Activated T-helper 1 cell treated with anti-CD3 and anti-CD28 coated beads, Interleukin-12 subunit alpha, Interleukin-12 subunit beta, Interleukin-2, Interleukin-4 antibody, amounts not matched to agents 30 ng/mL and 10 ng/mL and 1 ng/mL, durations not matched to agents 14 hours and 24 hours and 36 hours (primary cell): Measurements from ENCODE around the gene SIGLEC10. TPM values are rescaled to one million over a fixed set of nuclear protein-coding genes. Genes with fewer than 3 reads are reported as not detected.
A peak's percentile ranks its signal among the peaks of the same experiment; 100 is the strongest.
"Not testable (repeated sequence)": the region's sequence is repeated elsewhere in the genome, so short reads cannot be mapped to it uniquely, and the experiment has no call there.

Experiments used
- DNase-seq: peaks from one replicate; pipeline ENCODE4 v3.0.0; 2021; ENCODE audit warnings: low spot score
- H3K27ac Mint-ChIP-seq: one replicate; pipeline ENCODE4 v1.8.0; 2021; ENCODE audit warnings: mild to moderate bottlenecking, mixed read lengths
- H3K27me3 Mint-ChIP-seq: one replicate; pipeline ENCODE4 v1.8.0; 2022; ENCODE audit warnings: mild to moderate bottlenecking, moderate library complexity, mixed read lengths; ENCODE audit not compliant: insufficient read depth
- H3K36me3 Mint-ChIP-seq: one replicate; pipeline ENCODE4 v1.8.0; 2021; ENCODE audit warnings: low read depth, mixed read lengths
- H3K4me1 Mint-ChIP-seq: one replicate; pipeline ENCODE4 v1.8.0; 2021; ENCODE audit warnings: low read depth, mixed read lengths
- H3K4me3 Mint-ChIP-seq: one replicate; pipeline ENCODE4 v1.8.0; 2021; ENCODE audit warnings: mild to moderate bottlenecking, moderate library complexity, mixed read lengths
- H3K9me3 Mint-ChIP-seq: one replicate; pipeline ENCODE4 v1.8.0; 2021; ENCODE audit warnings: mixed read lengths
- intact Hi-C: fragments of 100-400 bp; cut with micrococcal nuclease; formaldehyde crosslinking; loops from one replicate; pipeline ENCODE4 v1.15.1; 2024
- total RNA-seq: library from RNA; stranded (reverse); gene quantifications from 2 replicates; pipeline ENCODE4 v1.2.3, GENCODE V29; 2022

Gene SIGLEC10
- total RNA-seq, 1 donor from 2014 or later, result 2.5 TPM

DNA sequence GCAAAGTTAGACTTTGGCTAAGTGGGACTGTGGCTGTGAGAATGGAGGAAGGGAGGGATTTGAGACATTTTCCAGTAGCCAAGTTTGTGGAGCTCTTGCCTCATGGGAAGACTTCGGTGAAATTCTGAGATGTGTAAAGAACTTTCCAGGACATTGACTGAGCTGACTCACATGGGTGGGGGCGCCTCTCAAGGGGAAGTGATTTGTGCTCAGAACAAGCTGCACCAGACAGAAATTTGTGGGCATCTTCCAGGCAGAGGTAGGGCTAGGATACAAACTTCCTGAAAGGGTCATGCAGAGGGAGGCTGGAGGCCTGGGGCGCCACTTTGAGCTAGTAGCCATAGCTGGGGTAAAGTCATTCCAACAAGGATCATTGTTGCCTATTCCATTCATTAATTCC is 9.8 kb upstream of the SIGLEC10 start:
- no peak overlapping the region for H3K27ac Mint-ChIP-seq
- H3K27me3 Mint-ChIP-seq, result peaks cover 27% of the 10 kb centered on the region
- no peak overlapping the region for H3K4me3 Mint-ChIP-seq
- intact Hi-C loops, result no loop called here
- no peaks in the 10 kb centered on the region for H3K36me3 Mint-ChIP-seq
- DNase-seq, result no peak
- no peaks in the 10 kb centered on the region for H3K9me3 Mint-ChIP-seq
- peaks cover 6% of the 10 kb centered on the region for H3K4me1 Mint-ChIP-seq

DNA sequence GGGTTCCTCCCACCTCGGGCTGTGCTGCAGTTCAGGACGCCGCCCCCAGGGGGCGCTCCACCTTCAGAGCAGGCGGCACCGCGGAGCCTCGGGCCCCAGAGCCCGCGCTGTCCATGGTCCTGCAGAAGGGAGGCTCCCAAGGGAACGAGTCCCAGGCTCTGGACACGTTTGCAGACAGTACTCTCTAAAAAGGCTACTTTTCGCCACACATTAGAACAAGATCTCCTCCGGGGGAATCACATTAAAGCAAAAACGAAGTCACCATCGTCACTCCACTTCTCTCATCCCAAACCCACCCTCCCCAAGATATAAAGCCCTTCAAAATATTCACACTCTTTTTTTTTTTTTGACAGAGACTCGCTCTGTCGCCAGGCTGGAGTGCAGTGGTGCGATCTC is 4.6 kb upstream of the SIGLEC10 start:
- H3K27ac Mint-ChIP-seq, result no peak overlapping the region
- DNase-seq, result peak; percentile 78
- H3K27me3 Mint-ChIP-seq, result peaks cover 26% of the 10 kb centered on the region
- peaks cover 10% of the 10 kb centered on the region for H3K4me1 Mint-ChIP-seq
- H3K9me3 Mint-ChIP-seq, result no peaks in the 10 kb centered on the region
- intact Hi-C loops, result loop anchor here (1.0 kb wide), 6 partner anchors 19 to 235 kb away; no protein-coding TSS in a partner anchor
- no peaks in the 10 kb centered on the region for H3K36me3 Mint-ChIP-seq
- no peak overlapping the region for H3K4me3 Mint-ChIP-seq

DNA sequence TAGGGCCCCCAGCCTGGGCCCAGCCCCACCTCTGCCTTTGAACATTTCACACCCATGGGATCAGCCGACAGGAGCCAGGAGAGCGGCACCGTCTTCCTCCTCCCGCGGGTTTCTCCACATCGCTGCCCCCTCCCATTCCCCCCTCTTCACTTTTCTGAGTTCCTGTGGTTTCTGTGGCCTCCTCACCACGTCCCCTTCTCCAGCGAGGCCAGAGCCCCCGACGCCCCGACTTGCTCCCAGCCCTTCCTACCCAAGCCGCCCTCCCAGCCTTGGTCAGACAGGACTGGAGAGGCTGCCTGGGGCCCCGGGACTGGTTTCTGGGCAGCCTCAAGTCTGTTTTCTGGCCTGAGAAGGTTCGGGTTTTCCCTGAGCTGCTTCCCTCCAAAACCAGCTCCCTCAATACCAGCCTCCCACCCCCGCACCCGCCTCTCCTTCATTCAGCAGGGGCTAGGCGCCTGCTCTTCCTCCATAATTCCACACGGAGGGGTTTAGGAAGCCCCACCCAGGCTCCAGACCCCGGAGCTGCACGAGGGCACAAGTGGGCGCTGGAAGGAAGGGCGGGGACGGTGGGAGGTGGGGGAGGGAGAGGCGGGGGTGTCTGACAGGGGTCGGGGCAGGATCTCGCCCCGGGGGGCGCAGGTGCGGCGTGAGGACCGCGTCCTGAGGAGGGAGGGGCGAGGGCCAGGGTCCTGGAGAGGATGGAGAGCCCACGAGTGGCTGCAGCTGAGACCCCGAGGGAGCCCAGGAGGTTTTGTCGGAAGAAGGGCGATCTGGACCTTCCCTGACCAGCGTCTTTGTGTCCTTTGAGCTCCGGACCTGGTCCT is 4.0 kb upstream of the SIGLEC10 start:
- Mint-ChIP-seq H3K9me3 (no peaks in the 10 kb centered on the region), H3K4me1 (peaks cover 12% of the 10 kb centered on the region), H3K27ac (no peak overlapping the region), H3K4me3 (no peak overlapping the region), H3K27me3 (peaks cover 26% of the 10 kb centered on the region), H3K36me3 (no peaks in the 10 kb centered on the region)
- DNase-seq, result no peak
- intact Hi-C loops, result loop anchor here (1.0 kb wide), 6 partner anchors 20 to 236 kb away; no protein-coding TSS in a partner anchor

DNA sequence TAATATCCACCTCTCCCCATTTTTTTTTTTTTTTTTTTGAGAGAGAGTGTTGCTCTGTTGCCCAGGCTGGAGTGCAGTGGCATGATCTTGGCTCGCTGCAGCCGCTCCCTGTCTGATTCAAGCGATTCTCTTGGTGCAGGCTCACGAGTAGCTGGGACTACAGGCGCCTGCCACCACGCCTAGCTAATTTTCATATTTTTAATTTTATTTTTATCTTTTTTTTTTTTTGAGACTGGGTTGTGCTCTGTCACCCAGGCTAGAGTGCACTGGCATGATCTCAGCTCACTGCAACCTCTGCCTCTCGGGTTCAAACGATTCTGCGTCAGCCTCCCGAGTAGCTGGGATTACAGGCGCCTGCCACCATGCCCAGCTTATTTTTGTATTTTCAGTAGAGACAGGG is 3.1 kb upstream of the SIGLEC10 start:
- Mint-ChIP-seq H3K4me1 (peaks cover 12% of the 10 kb centered on the region), H3K27me3 (peaks cover 26% of the 10 kb centered on the region)
- intact Hi-C loops, H3K36me3 Mint-ChIP-seq, H3K27ac Mint-ChIP-seq, H3K4me3 Mint-ChIP-seq, H3K9me3 Mint-ChIP-seq, DNase-seq: not testable (repeated sequence)

DNA sequence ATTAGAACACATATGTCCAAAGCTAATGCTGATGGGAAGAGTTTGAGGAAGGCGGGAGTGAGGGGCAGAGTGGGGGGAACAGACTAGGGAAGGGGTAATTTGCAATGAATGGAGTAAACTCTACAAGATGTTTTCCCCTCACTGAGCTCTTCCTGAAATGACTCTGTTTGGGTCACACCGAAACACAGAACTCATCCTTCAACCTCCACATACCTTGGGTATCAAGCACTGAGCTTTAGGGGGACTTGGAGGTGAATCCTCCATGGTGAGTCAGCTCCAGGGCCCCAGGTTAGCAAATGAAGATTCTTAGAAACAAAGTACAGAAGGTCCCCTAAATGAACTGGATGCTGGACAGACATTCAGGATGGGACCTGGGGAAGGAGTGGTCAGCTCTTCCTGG is 1.3 kb upstream of the SIGLEC10 start:
- Mint-ChIP-seq H3K27me3 (peaks cover 26% of the 10 kb centered on the region), H3K9me3 (no peaks in the 10 kb centered on the region), H3K36me3 (no peaks in the 10 kb centered on the region), H3K4me1 (peaks cover 12% of the 10 kb centered on the region), H3K4me3 (no peak overlapping the region), H3K27ac (no peak overlapping the region)
- intact Hi-C loops, result no loop called here
- DNase-seq, result no peak

DNA sequence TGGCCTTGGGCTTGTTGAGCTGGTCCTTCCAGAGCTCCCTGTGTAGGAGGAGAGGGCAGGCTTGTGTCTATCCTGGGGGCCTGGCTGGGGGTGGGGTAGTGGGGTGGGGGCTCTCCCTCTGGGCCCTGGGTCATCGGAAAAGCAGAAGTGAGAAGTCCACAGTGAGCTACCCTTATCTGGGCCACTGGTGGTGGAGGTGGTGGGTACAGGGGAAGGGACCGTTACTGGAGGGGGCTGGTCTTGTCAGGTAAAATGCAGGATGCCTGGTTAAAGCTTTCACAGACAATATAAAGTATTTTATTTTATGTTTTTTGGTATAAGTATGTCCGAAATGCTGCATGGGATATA is 342 bp upstream of the SIGLEC10 start:
- peaks cover 12% of the 10 kb centered on the region for H3K4me1 Mint-ChIP-seq
- H3K27ac Mint-ChIP-seq, result peak overlapping the region; percentile 29
- no peak overlapping the region for H3K4me3 Mint-ChIP-seq

DNA sequence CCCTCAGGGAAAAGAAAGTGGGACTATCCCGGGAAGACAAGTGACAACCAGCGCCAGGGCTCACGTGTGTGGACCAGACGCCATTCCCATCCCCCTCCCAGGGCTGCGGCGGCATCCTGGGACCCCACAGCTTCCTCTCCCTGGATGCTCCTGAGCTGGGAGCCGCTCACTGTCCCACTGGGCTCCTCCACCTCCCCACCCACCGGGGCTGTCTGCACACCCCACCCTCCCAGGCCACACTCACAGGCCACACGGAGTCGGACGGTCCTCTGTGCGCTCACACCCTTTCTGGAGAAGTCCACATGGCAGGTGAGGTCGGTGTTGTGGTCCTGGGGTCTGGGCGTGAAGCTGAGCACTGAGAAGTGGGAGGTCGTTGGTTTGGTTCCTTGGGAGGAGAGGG is 1.0 kb downstream of the SIGLEC10 start:
- not testable (repeated sequence) for H3K4me1 Mint-ChIP-seq, DNase-seq

More for the DNA sequence above, 342 bp upstream of the SIGLEC10 start:
- intact Hi-C loops, result loop anchor here (1.0 kb wide), 2 partner anchors 22 to 98 kb away; no protein-coding TSS in a partner anchor
- Mint-ChIP-seq H3K36me3 (no peaks in the 10 kb centered on the region), H3K9me3 (no peaks in the 10 kb centered on the region), H3K27me3 (peaks cover 19% of the 10 kb centered on the region)
- DNase-seq, result no peak

DNA sequence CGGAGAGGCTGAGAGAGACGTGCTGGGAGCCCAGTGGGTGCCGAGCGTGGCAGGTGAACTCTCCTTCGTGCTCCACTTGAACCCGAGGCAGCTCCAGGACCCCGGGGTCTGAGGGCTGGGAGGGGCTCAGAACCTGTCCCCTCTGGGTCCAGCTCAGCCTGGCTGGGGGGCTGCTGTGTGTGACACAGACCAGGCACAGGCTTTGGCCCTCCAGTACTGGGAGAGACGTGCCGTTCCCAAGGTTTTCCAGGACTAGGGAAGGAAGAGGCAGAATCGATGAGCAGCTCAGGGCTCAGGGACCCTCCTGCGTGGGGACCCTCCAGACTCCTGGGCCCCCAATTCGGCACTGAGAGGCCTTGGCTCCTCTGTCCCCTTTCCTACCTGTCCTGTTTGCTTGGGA is 2.3 kb downstream of the SIGLEC10 start:
- no peak overlapping the region for H3K27ac Mint-ChIP-seq
- H3K36me3 Mint-ChIP-seq, result no peaks in the 10 kb centered on the region
- intact Hi-C loops, result no loop called here
- peaks cover 8% of the 10 kb centered on the region for H3K4me1 Mint-ChIP-seq
- H3K4me3 Mint-ChIP-seq, result no peak overlapping the region
- no peaks in the 10 kb centered on the region for H3K9me3 Mint-ChIP-seq
- H3K27me3 Mint-ChIP-seq, result peaks cover 7% of the 10 kb centered on the region
- DNase-seq, result no peak

More for the DNA sequence above, 1.0 kb downstream of the SIGLEC10 start:
- H3K9me3 Mint-ChIP-seq, H3K4me3 Mint-ChIP-seq, H3K36me3 Mint-ChIP-seq, H3K27ac Mint-ChIP-seq, intact Hi-C loops: not testable (repeated sequence)
- H3K27me3 Mint-ChIP-seq, result peaks cover 11% of the 10 kb centered on the region

DNA sequence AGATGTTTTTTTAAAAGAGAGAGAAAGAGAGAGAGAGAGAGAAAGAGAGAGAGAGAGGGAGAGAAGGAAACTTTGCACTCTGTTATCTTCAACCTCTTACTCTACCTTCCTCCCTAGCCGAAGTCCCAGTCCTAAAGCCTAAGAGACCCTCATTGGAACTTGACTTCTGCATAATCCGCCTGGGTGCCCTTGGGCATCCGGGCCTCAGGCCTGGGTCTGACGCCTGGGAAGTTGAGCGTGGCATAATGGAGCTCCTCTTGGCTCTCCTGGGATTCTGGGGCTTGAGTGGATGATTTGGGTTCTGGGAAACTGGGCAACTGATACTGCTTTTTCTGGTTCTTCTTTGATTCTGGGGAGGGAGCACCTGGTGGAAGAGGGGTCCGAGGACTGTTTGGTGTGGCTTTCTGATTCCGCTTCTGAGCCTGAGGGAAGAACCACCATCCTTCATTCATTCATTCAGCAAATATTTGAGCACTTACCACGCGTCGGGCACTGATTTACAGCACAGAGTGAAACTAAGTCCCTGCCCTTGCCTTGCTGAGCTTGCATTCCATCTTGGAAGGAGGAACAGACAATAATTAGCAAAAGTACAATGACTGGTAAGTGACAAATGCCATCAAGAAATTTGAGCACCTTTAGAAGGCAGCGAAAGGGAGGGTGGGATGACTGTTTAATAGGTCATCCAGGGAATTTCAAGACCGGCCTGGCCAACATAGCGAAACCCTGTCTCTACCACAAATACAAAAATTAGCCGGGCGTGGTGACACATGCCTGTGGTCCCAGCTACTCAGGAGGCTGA is 6.3 kb downstream of the SIGLEC10 start:
- peaks cover 1% of the 10 kb centered on the region for H3K27me3 Mint-ChIP-seq
- H3K9me3 Mint-ChIP-seq, result no peaks in the 10 kb centered on the region
- no peak overlapping the region for H3K27ac Mint-ChIP-seq
- H3K4me3 Mint-ChIP-seq, result no peak overlapping the region
- no peak for DNase-seq
- intact Hi-C loops, result no loop called here
- H3K36me3 Mint-ChIP-seq, result no peaks in the 10 kb centered on the region
- H3K4me1 Mint-ChIP-seq, result peaks cover 7% of the 10 kb centered on the region

DNA sequence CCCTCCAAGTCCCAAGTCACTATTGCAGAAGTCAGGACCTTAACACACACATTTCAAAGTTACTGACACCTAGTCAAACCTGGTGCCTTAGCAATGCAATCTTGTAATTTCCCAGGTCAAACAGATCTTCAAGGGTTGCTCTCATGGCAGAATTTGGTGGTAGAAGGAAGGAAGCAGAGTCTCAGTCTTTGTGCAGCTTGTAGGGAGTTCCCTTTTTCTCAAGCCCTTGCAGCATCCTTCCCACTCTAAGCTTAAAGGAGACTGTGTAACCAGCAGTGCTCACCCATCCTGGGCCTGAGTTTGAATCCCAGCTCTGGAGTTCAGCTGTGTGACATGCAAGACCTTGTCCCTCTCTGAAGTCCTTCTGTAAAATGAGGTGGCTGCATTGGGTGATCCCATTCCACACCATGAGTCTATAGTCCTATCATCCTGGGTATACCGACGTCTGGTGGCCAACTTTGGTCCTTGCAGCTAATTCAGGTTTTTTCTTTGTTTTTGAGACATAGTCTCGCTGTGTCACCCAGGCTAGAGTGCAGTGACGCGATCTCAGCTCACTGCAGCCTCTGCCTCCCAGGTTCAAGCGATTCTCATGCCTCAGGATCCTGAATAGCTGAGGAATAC is 9.8 kb downstream of the SIGLEC10 start:
- H3K4me3 Mint-ChIP-seq, result no peak overlapping the region
- peaks cover 1% of the 10 kb centered on the region for H3K27me3 Mint-ChIP-seq
- intact Hi-C loops, result loop anchor here (1.0 to 5.0 kb wide), 3 partner anchors 9 to 68 kb away; partner anchors contain the start of genes CLDND2 and ETFB

DNA sequence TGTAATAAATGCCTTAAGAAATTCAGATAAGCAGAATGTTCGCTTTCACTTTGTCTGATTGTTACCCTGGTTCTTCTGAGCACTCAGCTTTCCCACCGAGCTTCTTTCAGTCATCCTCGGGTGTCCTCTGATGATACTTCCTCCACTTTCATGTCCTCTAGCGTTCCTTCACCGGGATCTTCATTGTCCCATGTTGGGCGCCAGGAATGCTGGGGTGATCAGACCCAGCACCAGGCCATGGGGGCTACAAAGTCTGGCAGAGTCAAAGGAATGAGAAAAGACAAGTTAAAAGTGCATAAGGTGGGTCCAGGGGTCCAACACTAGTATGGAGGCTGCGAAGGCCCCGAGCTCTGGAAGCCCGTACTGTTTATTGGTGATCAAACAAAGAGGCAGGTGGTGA is 15.3 kb downstream of the SIGLEC10 start:
- no peak overlapping the region for H3K4me3 Mint-ChIP-seq
- H3K36me3 Mint-ChIP-seq, result peaks cover 10% of the 10 kb centered on the region
- no peak overlapping the region for H3K27ac Mint-ChIP-seq
- peaks cover 9% of the 10 kb centered on the region for H3K4me1 Mint-ChIP-seq
- peaks cover 16% of the 10 kb centered on the region for H3K9me3 Mint-ChIP-seq
- DNase-seq, result no peak
- no peaks in the 10 kb centered on the region for H3K27me3 Mint-ChIP-seq
- intact Hi-C loops, result no loop called here

More for the DNA sequence above, 9.8 kb downstream of the SIGLEC10 start:
- peaks cover 4% of the 10 kb centered on the region for H3K36me3 Mint-ChIP-seq
- peak; percentile 12 for DNase-seq
- H3K4me1 Mint-ChIP-seq, result peaks cover 7% of the 10 kb centered on the region
- H3K9me3 Mint-ChIP-seq, result peaks cover 8% of the 10 kb centered on the region
- no peak overlapping the region for H3K27ac Mint-ChIP-seq

DNA sequence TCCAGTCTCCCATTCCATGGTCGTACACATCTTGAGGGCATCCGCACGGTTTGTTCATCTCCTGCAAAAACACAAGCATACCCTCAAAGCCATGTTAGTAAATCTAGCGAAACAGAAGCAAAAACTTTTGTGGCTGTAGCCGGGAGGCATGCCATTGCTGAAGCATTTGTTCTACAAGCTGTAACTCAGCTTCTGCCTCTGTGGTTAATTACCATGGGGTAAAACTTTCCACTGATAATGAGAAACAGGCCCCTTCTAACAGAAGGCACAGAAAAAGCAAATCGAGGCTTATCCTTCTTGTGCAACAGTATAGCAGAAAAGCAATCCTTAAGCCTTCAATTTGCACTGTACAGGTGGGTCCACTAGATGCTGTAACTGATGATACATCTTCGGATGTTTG is 17.5 kb downstream of the SIGLEC10 start:
- H3K4me3 Mint-ChIP-seq, intact Hi-C loops, H3K27me3 Mint-ChIP-seq, H3K27ac Mint-ChIP-seq, DNase-seq: not testable (repeated sequence)
- Mint-ChIP-seq H3K4me1 (peaks cover 24% of the 10 kb centered on the region), H3K36me3 (peaks cover 10% of the 10 kb centered on the region), H3K9me3 (peaks cover 16% of the 10 kb centered on the region)

DNA sequence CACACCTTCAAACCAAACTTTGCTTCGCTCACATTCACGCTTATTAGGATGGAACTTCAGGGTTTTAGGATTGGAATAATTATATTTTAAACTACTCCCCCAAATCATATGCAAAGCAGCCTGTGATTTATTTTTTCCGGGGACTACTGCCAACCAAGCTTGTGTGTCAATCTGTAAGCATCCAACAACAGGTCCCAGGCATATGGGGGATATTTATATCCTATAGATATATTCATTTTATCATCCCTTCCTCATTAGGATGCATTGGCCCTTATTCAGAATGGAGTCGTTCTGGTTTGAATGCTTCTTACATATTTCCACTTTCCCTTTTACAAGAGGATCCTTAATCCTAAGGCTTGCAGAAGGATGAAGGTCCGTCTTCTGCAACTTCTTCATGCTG is 18.2 kb downstream of the SIGLEC10 start:
- DNase-seq, result no peak
- Mint-ChIP-seq H3K27me3 (no peaks in the 10 kb centered on the region), H3K27ac (no peak overlapping the region), H3K4me3 (no peak overlapping the region), H3K36me3 (peaks cover 10% of the 10 kb centered on the region), H3K9me3 (peaks cover 16% of the 10 kb centered on the region), H3K4me1 (peaks cover 30% of the 10 kb centered on the region)
- intact Hi-C loops, result no loop called here
